HG02763 (cell line): ENCODE measurements around the gene FXR2.
A peak's percentile ranks its signal among the peaks of the same experiment; 100 is the strongest.

Source experiments
- ATAC-seq: cut with Tn5 transposase; IDR thresholded peaks from one replicate; pipeline ENCODE4 v1.9.1; 2021; ENCODE audit warnings: mild to moderate bottlenecking, moderate library complexity; ENCODE audit not compliant: unreplicated experiment

FXR2 gene

GRCh38 chr17:7589204-7589868 is 25.4 kb downstream of the FXR2 start:
- no peak for ATAC-seq

DNA sequence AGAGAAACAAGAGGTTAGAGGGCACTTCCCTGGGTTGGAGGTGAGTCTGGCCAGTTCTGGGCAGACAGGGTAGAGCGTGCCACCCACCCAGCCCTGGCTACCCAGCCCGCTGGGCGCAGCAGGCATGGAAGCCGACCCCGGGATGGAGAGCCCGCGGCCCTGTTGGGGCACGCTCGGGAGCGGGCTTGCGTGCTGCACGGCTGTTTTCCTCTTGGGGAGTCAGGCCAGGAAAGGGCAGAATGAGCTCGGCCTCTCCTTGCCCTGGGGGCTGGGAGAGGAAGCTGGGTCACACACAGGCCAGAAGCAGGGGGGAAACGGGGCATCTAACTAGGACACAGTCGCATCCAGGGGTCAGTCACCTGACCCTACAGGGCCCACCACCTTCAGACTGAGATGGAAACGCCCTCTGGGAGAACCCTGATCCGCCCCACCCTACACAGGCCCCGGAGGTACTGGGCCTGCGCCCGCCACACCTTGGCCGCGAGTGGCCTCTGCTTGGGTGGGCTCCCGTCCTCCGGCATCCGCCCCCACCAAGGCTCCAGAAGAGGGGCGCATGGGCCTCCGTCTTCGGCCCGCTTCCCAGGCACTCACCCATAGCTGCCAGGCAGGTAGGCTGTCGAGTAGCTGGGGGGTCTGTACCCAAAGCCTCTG is 26.0 kb downstream of the FXR2 start:
- no peak for ATAC-seq

DNA sequence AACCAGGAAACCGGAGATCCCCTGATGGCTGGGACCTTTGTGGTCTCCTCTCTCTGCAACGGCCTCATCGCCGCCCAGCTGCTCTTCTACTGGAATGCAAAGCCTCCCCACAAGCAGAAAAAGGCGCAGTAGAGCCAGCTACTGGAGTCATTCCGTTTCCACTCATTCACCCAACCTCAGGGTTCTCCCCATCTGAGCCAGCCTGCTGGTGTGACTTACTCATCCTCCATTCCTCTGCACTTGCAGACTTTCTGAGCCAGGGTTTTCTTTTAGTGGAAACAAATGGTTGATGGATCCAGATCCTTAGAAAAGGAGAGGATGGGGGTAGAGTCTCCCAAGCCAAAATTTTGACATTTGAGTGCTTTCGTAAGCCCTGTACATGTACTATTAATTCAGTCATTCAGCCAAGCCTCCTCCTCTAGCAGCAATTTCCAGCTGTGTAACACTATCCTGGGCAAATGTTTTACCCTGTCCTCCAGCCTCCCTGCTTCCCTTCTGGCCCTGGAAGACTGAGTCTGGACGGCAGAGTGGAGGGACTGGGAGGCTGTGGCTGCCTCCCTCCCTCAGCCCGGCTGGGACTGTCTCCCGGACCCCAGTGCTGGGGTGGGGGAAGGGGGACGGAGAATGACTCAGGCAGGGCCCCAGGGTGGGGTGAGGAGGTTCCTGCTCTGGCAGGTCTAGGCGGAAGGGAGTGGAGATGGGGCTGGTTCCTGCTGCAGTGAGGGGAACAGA is 27.1 kb downstream of the FXR2 start:
- ATAC-seq, result no peak

- no peak for ATAC-seq
Measured at GRCh38 chr17:7586673-7587419, 27.9 kb downstream of the FXR2 start.

GRCh38 chr17:7583253-7584109 is 31.2 kb downstream of the FXR2 start, which contains the start of gene MPDU1:
MPDU1 (plus strand) TSS chr17:7583852; CDS start chr17:7583863, 11 bp downstream.
- peak; percentile 71 for ATAC-seq

GRCh38 chr17:7582396-7583252 is 32.1 kb downstream of the FXR2 start:
- ATAC-seq, result no peak

GRCh38 chr17:7580604-7581575 is 33.8 kb downstream of the FXR2 start:
- ATAC-seq, result no peak

- ATAC-seq, result no peak
Measured at GRCh38 chr17:7579834-7580603, 34.7 kb downstream of the FXR2 start.

GRCh38 chr17:7579001-7579833 is 35.5 kb downstream of the FXR2 start, which contains the start of gene CD68:
CD68 (plus strand) TSS chr17:7579638; CDS start chr17:7579678, 40 bp downstream.
- ATAC-seq, result no peak

DNA sequence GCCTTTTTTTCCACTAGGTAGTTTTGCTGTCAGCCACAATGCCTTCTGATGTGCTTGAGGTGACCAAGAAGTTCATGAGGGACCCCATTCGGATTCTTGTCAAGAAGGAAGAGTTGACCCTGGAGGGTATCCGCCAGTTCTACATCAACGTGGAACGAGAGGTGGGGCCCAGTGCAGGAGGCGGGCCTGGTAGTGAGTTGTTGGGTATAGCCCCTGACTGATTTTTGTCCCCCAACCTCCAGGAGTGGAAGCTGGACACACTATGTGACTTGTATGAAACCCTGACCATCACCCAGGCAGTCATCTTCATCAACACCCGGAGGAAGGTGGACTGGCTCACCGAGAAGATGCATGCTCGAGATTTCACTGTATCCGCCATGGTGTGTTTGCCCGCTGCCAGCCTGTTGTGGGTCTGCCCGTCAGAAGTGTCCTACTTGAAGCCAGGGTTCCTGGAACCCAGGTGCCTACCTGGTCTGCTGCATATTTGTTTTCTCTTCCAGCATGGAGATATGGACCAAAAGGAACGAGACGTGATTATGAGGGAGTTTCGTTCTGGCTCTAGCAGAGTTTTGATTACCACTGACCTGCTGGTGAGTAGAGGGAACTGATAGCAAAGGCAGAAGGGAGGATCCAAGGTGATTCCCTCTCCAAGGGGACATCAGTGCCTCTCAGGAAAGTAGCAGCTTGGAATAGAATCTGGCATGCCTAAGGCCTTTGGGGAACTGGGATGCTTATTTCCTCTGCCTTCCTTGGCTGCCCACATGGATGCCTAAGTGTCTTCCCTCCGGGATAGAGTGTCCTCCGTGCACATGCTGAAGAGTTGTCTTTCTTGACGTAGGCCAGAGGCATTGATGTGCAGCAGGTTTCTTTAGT is 37.1 kb downstream of the FXR2 start:
- no peak for ATAC-seq

DNA sequence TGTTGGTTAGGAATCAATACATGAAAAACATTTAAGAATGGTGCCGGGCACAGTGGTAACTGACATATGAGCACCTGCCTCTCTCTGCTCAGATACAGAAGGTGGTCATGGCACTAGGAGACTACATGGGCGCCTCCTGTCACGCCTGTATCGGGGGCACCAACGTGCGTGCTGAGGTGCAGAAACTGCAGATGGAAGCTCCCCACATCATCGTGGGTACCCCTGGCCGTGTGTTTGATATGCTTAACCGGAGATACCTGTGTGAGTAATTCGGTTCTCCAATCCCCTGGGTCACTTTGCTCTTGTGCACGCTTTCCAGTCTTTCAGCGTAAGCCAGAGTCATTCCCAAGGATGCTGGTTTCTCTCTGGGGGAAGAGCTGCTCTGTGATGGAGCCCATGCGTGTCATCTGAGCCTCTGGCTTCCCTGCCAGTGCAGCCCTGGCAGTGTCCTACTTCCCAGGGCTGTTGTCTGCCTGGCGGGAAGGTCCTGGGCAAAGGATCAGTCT is 38.2 kb downstream of the FXR2 start:
- no peak for ATAC-seq

DNA sequence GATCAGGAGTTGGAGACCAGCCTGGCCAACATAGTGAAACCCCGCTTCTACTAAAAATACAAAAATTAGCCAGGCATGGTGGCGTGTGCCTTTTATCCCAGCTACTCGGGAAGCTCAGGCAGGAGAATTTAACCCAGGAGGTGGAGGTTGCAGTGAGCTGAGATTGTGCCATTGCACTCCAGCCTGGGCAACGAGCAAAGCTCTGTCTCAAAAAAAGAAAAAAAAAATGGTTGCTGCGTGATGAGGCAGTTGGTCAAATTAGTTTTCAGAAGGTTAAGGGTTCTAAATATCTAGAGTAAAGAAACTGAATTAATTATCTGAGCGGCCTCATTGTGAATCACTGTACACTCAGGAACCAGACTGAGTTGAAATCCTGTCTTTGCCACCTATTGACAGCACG is 38.7 kb downstream of the FXR2 start:
- ATAC-seq, result no peak

DNA sequence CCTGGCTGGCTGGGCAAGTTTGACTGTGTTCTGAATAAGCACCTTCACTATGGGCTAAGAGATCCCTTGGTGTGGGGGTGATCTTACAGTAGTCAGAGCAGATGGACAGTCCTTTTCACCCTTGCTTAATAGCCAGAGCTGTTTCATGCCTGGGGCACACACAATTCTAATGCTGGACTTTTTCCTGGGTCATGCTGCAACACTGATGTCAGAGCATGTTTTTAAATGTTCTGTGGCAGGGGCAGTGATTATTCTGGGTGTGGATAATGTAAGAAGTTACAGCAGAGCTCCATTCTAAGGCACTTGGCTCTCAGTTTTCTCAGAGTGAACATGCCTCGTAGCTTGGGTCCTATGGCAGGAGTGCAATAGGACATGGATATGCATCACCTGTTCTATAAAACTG is 39.2 kb downstream of the FXR2 start:
- ATAC-seq, result no peak

- ATAC-seq, result no peak
Measured at GRCh38 chr17:7574176-7574953, 40.3 kb downstream of the FXR2 start.
